Neural crest cell (in vitro differentiated cells): Measurements from ENCODE around the gene TSPAN15. TPM values are rescaled to one million over a fixed set of nuclear protein-coding genes. Genes with fewer than 3 reads are reported as not detected.

Experiments used
- total RNA-seq: library from RNA; stranded (reverse); gene quantifications from 2 replicates; pipeline ENCODE4 v1.2.1, GENCODE V29; 2021

TSPAN15 gene
- total RNA-seq, 1 donor from 2014 or later = 12.3 TPM

Other genes starting within 250 kb of the TSPAN15 start
- not detected in 2 replicates for gene HKDC1, start 231.1 kb upstream of the TSPAN15 start, total RNA-seq
- gene HK1, start 173.0 kb upstream of the TSPAN15 start, total RNA-seq = 88.8 and 93.2 TPM in 2 replicates
- gene TACR2, start 34.5 kb upstream of the TSPAN15 start, total RNA-seq = not detected in 2 replicates
- 0.43 and 0.91 TPM in 2 replicates for gene NEUROG3, start 122.0 kb downstream of the TSPAN15 start, total RNA-seq
- 11.6 and 12.5 TPM in 2 replicates for gene FAM241B, start 178.8 kb downstream of the TSPAN15 start, total RNA-seq